Measurements from ENCODE around the gene MBLAC2. TPM values are rescaled to one million over a fixed set of nuclear protein-coding genes. Genes with fewer than 3 reads are reported as not detected.

MBLAC2 gene
- total RNA-seq, 1 donor from 2014 or later: 1.3 TPM

DNA sequence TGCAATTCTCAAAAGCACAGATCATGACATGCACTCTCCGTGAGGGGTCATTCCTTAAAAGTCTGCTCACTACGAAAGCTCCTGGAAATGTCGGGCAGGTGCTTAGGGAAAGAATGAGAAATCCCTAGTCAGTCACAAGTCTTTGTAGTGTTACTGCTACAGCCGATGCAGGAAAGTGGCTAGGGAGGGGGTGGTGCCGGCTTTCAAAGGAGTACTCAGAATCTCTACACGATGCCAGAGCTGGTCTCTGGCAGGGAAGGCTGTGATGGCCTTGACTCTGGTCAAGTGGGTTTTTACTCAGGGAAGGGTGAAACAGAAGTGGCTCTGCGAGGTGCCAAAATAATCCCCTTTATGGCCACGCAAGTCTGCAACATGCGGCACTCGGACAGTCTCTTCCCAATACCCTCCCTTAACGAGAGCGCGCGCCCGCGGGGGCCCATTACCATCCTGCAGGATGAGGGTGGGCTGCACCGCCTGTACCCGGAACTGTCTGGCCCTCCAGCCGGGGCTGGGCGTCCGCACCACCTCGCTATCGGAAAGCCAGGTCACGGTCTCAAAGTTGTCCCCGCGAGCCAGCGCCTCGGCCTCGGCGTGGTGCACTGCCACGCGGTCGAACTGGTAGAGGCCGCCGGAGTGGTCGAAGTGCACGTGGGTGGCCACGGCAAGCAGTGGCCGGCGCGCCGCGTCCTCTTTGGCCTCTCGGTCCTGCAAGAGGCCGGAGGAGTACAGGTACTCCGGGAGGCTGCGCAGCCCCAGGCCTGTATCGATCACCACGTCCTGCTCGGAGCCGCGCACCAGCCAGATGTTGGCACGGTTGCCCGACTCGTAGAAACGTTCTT lies 956 bp downstream of the MBLAC2 start:
- peak overlapping the region; percentile 95 for H3K4me3 ChIP-seq (ENCODE audit: low read depth, low read length)
- no peak for DNase-seq (ENCODE audit: low read depth)
- TF ChIP-seq, protein P1, sequence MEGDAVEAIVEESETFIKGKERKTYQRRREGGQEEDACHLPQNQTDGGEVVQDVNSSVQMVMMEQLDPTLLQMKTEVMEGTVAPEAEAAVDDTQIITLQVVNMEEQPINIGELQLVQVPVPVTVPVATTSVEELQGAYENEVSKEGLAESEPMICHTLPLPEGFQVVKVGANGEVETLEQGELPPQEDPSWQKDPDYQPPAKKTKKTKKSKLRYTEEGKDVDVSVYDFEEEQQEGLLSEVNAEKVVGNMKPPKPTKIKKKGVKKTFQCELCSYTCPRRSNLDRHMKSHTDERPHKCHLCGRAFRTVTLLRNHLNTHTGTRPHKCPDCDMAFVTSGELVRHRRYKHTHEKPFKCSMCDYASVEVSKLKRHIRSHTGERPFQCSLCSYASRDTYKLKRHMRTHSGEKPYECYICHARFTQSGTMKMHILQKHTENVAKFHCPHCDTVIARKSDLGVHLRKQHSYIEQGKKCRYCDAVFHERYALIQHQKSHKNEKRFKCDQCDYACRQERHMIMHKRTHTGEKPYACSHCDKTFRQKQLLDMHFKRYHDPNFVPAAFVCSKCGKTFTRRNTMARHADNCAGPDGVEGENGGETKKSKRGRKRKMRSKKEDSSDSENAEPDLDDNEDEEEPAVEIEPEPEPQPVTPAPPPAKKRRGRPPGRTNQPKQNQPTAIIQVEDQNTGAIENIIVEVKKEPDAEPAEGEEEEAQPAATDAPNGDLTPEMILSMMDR (conservative IDR thresholded peaks at IDR 0.05; ENCODE audit: low read depth, low read length): no peak

DNA sequence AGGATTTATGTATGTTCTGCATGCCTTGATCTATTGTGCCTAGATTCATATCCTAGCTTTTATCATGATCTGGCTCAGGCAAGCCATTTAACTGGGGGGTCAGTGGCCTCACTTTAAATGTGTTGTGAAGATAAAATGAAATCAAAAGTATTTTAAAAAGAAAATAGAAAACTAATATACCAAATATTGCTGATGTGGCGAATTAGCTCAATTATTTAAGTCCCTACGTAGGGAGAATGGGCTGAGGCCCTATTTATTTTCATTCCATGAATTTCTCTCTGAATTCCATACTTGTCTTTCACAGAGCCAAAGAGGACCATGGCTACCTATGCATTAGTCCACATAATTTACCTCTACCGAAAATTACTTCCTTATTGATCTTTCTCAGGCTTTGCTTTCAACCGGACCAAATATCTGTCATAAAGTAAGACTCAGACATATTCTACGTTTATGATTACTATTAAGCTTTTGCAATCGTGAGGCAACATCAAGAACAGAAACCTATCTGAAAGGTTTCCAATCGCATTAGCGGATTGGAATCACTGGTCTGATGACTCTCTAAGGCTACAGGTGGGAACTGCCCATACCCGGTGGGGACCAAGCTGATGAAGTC lies 1.7 kb downstream of the MBLAC2 start:
- TF ChIP-seq, protein P1 (conservative IDR thresholded peaks at IDR 0.05; ENCODE audit: low read depth, low read length): no peak
- peak overlapping the region; percentile 95 for H3K4me3 ChIP-seq (ENCODE audit: low read depth, low read length)
- DNase-seq (ENCODE audit: low read depth): no peak

DNA sequence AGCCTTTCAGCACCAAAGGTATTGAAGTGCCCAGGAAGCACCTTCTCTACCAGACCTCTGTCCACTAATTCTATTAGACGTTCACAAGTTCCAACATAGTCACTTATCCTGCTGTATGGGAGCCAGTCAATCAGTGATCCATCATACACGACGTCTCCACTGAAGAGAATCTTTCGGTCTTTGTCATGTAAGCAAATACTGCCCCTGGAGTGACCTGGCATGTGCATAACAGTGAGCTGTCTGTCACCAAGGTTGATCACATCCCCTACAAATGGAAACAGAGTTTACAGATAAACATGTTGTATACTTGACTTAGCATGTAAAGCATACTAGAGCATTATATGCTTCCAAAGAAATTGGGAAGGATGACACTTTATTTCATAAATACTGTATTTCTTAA lies 13.3 kb downstream of the MBLAC2 start:
- H3K4me3 ChIP-seq (ENCODE audit: low read depth, low read length): no peak overlapping the region
- DNase-seq (ENCODE audit: low read depth): no peak
- TF ChIP-seq, protein P1 (conservative IDR thresholded peaks at IDR 0.05; ENCODE audit: low read depth, low read length): no peak

DNA sequence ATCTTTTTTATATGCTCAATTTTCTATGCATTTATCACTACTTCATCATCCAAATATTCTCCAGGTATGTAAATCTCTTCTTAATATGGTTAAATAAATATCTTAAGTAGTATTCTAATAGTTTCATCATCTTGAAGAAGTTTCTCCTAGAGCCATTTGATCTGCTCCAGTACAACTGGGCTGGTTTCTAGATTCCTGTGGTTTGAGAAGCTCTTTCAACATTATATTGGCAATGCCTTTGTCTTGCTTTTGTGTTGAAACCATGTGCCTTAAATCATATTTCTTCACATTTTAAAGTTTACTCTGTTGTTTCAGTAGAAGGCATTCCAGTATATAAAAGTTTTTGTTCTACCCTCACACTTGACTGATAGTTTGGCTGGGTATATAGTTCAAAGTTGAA lies 27.6 kb downstream of the MBLAC2 start:
- no peak for DNase-seq (ENCODE audit: low read depth)

DNA sequence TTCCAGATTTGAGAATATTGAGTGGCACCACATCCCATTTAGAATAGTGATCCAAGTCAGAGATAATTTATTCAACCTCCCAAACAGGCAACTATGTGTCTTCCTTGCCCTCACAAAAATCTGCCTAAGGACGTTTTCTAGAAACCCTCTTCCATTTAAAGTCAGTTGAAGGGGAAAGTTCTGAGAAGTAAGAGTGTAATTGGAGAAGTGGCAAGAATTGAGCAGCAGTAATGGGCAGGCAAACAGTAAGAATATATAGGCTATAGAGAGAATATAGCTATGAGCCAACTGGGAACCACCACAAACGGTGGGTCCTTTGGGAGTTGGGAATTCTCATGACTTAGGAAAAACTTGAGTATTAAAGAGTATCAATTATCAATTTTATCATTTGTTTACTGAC lies 33.9 kb downstream of the MBLAC2 start:
- H3K4me3 ChIP-seq (ENCODE audit: low read depth, low read length): no peak overlapping the region
- DNase-seq (ENCODE audit: low read depth): no peak
- TF ChIP-seq, protein P1 (conservative IDR thresholded peaks at IDR 0.05; ENCODE audit: low read depth, low read length): no peak

More for the DNA sequence above, 27.6 kb downstream of the MBLAC2 start:
- H3K4me3 ChIP-seq (ENCODE audit: low read depth, low read length): no peak overlapping the region
- TF ChIP-seq, protein P1 (conservative IDR thresholded peaks at IDR 0.05; ENCODE audit: low read depth, low read length): no peak

DNA sequence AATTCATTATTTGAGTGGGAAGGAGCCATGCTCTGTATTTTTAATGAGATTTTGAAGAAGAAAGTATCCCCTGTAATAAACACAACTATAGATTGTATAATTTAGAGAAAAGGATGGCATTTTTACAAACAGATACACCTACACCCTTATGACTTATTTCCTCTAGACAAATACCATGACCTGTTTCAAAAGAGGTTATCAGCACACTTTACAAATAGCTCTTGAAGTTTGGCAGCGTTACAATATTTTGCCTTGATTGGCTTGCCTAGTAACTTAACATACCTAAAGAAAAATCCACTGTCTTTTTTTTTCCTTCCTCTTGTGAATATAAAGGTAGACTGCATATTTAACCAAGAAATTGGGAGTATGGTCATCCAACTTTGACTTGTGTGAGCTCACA lies 36.5 kb downstream of the MBLAC2 start:
- DNase-seq (ENCODE audit: low read depth): no peak
- TF ChIP-seq, protein P1 (conservative IDR thresholded peaks at IDR 0.05; ENCODE audit: low read depth, low read length): no peak
- no peak overlapping the region for H3K4me3 ChIP-seq (ENCODE audit: low read depth, low read length)

All from epithelial cell of proximal tubule (primary cell).